Stomach (tissue), 4 donors: Measurements from ENCODE around the gene ARSI.

ENCODE experiments used
- CTCF ChIP-seq, 7 experiments: fragments of 450-650 bp in 4 of 7; fragments of 200-600 bp in 3 of 7; sonication (generic) in 3 of 7; IDR thresholded peaks; one replicate each; pipeline ENCODE4 v1.5.1; 2016 to 2019; ENCODE audit warnings: antibody characterized with exemption in 7 of 7, control low read depth in 2 of 7, mild to moderate bottlenecking in 1 of 7
- POLR2AphosphoS5 ChIP-seq, 3 donors: sonication (generic); formaldehyde crosslinking; IDR thresholded peaks; one replicate each; pipeline ENCODE4 v1.6.1; 2016; ENCODE audit warnings: antibody characterized with exemption in 3 of 3

- no peak for TF ChIP-seq CTCF (IDR thresholded peaks at IDR 0.05)
- TF ChIP-seq POLR2AphosphoS5 (IDR thresholded peaks at IDR 0.05), result no peak
These were observed 39.3 kb upstream of the ARSI start for GRCh38 chr5:150341989-150342388.
